Stimulated activated CD4-positive, alpha-beta T cell treated with anti-CD3 and anti-CD28 coated beads, Interleukin-4, amount 100 ng/mL, for 4 hours (primary cell): Measurements from ENCODE around the gene CABCOCO1.

Source experiments
- DNase-seq, 2 experiments: peaks; one replicate each; pipeline ENCODE4 v3.0.0-alpha.2; 2020

The CABCOCO1 gene

DNA sequence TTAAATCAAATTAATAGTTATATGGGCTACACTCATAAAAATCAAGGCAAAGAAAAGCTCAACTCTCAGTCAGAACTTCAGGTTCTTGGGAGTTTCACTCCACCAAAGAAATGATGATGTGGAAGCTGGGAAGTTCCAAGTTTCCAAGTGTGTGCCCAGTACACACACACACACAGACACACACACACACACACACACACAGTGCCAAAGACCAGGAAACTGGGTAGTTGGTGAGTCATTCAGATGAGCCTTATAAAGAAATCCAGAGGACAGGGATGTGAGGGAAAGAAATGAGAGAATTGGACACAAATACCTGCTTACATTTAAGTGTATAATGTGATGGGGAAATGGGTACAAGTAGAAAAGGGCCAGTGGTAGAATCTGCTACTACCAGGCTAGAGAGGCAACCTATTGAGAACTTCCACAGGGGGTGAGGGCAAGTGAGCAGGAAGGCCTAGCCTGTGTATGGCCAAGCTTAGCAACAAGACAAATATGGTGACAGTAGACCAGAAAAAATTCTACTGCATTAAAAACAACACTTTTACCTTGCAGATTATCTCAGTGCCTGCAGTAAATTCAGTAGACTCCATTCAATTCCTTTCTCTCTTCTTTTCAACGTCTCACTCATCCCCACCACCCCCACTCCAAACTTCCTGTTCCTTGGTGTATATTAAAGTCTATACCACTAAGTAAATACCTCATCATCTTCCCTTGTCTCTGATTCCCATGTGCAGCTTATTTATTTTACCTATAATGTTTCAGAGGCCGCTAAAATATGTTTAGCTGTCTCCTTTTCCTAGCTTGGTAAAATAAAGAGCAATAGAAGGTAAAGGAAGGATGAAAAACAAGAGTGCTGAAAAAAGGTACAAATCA is 95.0 kb downstream of the CABCOCO1 start:
- DNase-seq = no peak

DNA sequence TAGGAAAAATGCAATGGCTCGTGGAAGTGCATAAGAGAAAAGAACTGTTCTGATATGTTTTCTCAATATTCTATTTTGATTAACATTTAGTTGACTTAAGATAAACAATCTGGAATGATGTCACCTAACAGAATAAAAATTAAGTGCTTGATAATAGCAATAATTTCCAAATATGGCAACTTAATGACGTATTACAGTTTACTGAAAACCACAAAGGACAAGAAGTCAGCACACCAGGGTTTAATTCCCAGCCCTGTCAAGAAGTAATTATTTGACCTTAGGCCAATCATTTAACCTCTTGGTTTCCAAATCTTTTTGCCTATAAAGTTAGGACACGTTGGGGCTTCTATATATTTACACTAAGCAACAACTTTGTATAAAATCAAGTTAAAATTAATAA is 95.7 kb downstream of the CABCOCO1 start:
- no peak for DNase-seq

DNA sequence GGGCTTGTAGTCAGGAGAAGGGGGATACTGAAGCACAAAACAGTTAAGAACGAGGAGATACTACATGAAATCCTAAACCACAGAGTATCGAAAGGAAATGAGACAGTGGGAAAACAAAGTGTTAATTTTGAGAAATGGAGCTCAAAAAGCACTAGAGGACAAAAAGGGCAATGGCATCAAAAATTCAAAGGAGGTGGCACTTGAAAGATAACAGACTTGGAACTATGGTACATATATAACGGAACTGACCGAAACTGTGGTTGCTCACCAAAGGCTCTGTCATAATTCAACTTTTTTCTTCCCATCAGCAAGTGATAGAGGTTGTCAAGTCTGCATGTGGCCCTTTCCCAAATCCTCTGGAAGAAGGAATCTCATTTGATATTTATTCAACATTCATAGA is 97.0 kb downstream of the CABCOCO1 start:
- DNase-seq = no peak

DNA sequence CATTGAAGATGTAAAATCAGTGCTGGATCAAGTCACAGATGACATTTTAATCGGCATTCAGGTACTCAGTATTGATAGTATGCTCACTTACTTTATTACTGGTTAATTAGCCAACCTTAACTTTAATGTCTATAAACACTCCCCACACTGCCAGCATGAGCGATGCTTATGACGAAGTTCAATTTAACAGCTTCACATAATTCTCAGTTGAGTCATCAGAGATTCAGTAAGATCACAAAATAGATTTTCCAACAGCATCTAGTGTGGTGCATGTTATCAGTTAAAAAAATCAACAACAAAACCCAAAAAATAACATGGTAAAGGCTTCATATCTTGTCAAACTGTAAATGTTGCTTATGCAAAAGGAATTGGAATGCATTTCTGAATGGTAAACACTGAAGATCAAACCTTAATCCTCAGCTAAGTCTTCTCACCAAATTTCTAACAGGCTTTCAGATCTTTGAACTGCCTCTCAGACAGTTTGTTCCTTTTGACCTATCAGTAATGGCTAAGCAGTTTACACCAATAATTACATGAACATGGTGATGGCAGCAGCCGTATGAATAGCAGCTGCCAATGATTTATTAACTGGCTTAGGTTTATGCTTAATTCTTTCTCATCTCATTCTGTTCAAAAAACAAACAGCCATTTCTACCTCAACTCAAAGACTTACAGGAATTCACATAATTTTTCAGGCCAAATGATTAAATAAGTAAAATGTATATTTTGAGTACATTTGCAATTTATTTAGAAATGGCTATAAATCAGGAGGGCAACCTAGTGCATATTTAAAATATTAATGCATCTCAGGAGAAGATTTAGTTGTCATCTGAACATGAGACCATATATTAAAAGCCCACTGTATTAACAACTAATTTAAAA is 98.5 kb downstream of the CABCOCO1 start:
- no peak for DNase-seq

DNA sequence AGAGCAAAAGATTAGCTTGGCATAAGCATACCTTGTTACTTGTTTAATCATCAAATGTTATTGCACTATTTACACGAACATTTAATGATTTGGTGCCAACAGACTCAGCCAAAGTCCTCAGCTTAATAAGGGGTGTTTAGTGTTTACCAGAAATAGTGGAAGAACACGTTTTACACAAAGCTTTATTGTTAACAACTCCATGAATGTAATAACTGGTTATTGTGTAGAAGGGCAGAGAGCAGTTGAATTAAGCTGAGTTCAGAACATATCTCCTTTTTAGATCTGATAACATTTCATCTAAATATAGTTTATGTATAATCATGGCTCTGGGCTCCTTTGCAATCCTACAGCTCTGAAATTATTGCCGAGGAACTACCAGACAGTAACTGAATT is 99.1 kb downstream of the CABCOCO1 start:
- DNase-seq = no peak

DNA sequence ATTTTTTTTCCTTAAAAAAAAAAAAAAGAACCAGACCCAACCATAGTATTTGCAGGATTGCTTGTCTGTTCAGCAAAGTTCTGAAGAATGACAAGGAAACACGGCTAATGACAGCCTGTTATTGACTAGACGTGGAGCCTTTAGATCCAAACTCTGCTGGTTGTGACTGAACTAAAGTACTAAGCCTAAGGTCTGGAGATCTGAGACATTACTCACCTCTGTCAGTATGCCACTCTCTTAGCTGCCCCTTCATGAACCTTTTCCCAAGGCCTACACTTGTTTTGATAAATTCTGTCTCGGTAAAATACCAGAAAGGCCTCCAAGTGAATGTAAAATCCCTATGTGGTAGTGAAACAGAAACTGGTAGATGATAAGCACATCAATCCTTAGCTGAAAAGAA is 101.0 kb downstream of the CABCOCO1 start:
- DNase-seq = no peak

DNA sequence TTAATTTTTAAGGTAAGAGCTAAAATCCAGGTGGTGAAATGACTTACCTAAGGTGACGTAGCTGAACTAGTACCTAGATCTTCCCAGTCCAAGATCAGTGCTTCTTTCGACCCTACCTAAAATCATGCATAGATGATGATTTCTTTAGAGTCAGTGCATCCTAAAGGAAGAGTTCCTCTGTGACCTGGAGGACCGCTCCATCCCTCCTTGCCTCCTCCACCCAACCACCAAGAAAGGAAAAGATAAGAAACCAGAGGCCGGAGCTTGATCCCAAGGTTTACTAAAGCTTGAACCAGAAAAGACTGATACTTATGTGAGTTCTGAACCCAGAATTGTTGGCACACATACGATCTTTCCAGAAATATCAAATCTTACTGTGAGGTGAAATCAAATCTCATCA is 101.8 kb downstream of the CABCOCO1 start:
- no peak for DNase-seq

DNA sequence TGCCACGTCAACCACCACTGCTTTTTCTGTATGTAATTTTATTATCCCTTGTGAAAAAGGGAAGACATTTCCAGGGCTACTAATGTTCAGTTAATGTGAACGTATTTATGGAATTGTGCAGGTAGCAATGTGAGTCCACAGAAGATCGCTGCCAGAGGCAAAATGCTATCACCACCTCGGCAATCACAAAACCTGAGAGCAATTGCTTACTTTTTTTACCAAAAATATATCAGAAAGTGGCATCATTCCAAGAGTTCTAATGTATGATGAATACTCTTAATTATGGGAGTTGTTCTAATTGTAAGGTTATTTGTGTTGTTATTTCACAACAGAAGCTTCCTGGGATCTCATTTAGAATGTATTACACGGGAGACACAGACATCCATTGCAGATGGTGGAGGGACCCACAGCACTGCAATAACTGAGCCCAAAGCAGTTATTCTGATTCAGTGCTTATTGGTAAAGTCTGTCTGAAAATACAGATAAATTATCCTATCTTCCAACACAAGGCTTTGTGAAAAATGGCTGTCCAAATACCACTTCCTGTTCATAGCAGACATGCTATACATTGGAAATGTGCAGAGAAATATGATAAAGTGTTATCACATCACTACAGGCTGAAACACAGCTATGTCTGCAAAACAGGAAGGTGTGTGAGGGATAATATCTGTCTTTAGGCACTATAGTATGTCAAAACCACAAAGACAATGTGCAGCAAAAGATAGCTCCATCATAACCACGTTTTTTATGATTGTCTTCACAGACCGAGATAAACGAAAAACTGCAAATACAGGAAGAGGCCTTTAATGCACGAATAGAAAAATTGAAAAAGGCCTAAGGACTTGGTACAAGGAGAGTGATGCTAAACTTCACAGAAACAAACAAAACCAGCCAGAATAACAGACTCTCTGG is 102.7 kb downstream of the CABCOCO1 start:
- DNase-seq = no peak

DNA sequence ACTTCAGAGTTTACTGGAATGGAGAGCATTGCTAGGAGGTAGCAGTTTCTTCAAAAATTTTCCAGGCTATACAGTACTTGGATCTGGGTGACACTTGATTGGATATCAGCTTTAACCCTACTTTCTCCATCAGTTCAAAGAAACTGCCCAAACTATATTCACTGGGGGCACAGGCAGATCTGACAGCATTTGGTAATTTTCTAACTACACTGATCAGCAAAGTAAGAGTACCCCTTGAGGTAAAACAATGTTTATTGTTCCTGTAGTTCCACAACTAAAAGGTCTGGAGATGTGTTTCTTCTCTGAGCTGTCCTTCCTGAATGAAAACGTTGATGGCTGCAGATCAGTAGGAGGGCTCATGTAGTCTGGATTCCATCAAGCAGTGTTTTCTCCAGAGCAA is 104.2 kb downstream of the CABCOCO1 start:
- DNase-seq = no peak

DNA sequence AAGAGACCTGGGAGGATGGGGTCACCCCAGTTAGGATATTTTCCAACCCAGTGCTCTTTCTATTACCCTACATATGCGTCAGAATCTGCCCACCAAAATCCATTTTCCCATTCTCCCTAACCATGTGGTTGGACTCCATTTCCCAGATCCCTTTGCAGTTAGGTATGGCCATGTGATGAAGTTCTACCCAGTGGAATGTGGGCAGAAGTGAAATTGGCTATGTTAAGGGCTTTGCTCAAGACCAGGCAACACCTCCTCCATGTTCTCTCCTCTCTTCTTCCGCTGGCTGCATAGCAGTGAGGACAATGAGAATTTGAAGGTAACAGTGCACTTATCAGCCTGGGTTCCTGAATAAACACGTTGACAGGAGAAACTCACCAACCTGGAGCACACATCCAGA is 111.3 kb downstream of the CABCOCO1 start:
- DNase-seq = no peak

DNA sequence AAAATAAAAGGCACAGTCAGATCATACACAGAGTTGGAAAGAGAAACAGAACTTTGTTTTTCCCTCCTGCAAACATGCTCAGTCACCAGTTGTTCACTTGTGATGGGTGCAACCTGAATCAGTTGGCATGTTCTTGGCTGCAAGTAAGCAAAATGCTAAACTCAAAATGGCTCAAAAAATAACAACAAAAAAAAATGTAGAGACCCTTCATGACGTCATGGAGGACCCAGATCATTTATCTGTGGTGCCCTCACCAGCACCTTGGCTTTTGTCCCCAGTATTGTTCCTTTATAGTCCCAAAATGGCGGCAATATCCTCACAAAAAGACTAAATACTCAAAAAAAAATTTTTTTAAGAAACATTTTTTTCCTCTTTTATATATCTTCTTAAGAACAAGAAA is 112.4 kb downstream of the CABCOCO1 start:
- no peak for DNase-seq

DNA sequence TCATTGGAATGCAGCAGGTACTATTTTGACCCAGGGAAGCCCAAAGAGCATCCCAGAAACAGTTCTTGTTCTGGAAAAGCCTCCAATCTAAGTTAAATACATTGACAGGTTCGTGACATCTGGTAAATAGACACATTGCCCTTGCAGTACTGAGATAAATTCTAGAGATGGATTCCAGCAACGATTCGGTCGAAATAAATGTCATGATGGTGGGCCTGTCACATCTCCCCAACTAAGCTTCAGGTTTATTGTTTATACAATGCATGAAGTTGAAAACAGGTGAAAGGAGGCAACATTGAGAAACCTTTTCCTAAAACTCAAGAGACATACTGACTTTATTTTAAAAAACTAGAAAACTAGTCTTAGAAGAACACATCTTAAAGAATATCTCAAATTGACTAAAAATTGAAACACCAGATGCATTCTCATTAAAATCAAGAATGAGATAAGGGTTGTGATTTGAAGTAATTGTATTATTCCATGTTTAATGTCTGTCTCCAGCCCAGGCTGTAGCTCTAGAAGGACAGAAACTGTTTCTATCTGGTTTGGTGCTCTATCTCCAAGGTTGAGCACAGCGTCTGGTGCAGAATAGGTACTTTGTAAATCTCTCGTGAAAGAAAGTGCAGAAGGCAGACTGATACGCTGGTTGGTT is 114.0 kb downstream of the CABCOCO1 start:
- no peak for DNase-seq

DNA sequence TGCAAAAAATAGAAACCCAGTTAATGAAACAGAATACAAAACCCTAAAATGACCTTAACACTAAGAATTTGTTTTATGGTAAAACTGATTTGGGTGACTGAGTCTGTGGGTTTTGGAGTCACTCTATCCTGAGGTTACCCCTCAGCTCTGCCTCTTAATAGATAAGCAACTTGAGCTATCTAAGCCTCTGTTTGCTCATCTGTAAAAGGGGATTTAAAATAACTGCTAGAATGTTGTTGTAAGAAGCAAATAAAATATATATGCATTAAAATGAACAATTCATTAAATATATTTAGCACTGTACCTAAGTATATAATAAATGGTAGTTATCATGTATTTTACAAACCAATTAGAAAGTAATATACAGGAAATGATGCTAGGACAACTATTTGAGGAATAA is 115.4 kb downstream of the CABCOCO1 start:
- DNase-seq = no peak

DNA sequence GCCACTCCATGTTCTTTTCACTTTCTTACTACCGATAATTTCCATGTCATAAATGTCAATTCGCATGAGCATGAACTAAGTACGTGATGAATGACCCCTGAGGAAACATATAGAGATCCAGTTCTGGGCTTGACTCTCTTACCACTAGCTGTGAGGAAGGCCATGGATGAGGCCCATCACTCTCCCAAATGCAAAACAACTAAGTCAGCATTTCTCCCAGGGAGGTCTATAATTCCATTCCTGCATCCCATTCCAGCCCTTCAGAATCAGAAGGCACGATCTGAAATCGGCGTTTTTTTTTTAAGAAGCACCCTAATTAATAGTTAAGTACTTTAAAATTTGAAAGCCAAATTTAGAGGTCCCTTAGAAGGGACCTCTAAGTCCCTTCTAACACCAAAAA is 116.5 kb downstream of the CABCOCO1 start:
- no peak for DNase-seq

DNA sequence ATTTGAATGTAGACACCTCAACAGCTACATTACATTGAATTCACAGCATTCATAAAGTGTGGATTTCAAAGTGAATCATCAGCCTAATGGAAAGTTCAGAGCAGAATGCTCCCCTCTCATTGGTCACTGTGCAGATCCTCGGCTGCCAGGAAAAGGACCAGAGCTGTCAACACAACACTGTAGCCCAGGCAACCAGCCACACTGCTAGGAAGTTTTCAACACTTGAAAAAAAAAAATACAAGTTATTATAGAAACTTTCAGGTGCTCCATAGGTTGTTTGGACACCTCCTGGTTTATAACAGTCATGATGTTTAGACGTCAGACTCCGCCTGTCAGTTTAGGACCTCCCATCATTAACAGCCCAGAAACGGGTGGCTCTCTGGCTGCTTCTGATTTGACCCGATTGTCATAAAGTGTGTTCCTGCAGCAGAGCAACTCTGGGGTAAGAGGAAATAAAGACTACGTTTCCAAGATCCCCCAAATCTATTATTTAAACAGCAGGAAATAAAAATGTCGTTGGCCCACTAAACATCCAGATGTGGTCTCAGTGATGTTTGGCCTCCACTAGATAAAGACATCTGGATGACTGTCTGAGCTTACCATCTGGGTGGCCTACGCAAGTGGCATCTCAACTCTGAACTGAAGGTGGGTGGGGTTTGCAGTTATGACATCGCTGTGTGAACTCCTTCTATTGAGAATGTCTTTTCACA is 117.4 kb downstream of the CABCOCO1 start:
- no peak for DNase-seq

DNA sequence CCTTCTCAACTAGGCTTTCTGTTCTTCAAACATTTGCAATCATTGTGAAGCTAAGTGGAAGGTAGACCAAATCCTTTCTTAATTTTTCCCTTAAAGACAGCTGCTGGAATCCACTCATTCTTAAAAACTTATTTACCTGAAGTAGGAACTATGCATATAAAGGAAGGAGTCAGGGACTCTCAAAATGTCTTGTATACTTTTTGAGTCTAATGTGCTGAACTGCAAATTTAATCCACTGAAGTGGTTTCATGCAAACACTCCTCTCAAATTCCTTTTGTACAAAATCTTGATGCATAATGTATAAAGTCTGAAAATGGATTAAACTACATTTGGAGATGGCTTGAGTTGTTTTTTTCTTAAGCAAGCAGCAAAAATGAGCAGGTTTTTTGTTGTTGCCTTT is 118.0 kb downstream of the CABCOCO1 start:
- DNase-seq = no peak

DNA sequence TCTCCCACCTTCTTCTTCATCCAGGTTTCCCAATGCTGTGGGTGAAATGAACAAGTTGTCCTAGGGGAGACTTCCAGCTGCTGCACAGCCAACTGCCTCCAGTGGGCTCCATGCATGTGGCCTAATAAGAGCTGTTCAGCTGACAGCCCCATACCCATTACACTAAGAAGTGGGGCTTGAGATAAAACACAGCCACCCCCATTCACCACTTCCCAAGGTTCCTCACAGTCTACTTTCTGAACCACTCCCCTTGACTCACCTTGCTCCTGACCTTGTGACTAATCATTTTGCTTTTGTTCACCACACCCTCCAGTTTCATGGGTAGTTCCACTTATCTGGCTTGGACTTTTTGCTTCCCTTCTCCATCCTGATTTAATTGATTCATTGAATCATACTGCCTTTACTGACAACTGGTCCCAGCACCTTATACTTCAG is 119.3 kb downstream of the CABCOCO1 start:
- no peak for DNase-seq

DNA sequence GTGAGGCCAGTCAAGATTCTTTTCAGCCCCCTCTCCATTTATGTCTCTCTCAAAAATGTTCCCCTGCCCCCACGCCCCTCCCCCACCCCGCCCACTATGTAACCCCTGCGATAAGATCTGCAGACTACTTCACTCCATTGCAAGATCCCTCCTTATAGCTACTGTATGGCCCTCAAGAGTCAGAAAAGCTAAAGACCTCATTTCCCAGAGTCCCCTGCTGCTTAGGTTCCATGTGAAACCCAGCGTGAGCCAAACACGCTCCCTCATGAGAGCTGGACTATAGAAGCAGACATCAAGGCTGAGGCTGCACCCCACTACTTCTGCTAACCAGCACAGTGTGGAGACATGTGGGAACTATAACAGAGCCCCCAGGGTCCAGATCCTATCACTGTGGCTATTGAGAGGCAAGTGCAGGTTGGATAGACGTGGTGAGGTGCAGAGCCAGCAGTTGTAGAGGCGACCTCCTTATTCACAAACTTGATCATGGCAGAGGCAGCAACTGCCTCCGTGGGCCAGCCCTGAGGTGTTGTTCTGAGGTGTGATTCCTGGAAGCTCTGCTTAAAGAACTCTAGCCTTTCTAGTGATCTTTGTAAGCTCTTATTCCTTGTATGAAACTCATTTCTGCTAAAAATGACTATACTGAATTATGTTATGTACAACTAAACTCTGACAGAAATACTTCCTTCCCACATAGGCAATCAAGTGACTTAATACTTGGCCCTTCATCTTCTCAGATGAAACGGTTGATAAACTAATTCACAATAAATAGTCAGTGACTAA is 121.8 kb downstream of the CABCOCO1 start:
- peak in 1 of 2 experiments; percentile 7 for DNase-seq

DNA sequence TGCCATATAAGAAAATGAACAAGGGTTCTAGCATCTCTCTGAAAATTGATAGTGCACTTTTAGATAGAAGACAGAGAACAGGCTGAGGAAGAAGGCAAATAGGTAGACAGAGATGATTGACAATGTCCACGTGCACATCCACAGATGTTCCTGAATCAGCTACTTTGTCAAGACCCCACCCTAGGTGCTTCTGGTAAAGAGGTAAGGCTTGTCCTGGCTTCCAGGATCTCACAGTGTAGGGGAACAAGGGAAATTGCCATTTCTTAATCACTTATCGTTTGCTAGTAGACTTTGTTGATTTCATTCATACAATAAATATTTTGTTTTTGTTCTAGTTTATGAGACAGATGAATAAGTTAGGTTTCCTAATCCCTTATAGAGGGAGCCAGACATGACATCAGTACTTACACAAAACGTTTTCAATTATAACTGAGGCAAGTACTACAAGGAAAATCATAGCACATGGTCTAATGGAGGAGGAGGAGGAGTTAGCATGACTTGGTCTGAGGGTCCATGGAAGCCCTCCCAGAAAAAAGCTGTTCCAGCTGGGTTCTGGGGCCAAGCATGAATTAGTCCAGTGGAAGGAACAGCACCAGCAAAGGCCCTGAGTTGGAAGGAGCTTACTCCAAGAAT is 122.9 kb downstream of the CABCOCO1 start:
- DNase-seq = no peak

DNA sequence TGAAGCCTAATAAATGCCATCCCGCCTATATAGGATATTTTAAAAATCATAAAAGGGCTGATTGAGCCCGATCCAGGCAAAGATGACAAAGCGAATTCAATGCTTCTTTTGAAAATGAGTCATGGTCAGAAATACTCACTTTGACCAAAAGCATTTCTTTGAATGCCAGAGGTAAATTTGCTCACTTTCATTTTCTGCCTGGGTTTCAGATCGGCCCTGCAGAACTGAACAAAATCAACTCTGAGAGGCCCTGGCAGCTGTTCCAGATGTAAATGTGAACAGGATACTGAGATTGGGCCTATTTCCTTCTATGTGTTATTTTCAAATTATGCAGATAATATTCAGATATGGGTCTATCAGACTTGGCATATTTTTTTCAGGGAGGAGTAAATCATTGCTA is 124.0 kb downstream of the CABCOCO1 start:
- no peak for DNase-seq
